ENCODE measurements around the gene MYO7A.

The MYO7A gene

GRCh38 chr11:77129842-77130756 lies 2.1 kb downstream of the MYO7A start:
- H3K27ac ChIP-seq, result no peak overlapping the region
- TF ChIP-seq, protein P1, sequence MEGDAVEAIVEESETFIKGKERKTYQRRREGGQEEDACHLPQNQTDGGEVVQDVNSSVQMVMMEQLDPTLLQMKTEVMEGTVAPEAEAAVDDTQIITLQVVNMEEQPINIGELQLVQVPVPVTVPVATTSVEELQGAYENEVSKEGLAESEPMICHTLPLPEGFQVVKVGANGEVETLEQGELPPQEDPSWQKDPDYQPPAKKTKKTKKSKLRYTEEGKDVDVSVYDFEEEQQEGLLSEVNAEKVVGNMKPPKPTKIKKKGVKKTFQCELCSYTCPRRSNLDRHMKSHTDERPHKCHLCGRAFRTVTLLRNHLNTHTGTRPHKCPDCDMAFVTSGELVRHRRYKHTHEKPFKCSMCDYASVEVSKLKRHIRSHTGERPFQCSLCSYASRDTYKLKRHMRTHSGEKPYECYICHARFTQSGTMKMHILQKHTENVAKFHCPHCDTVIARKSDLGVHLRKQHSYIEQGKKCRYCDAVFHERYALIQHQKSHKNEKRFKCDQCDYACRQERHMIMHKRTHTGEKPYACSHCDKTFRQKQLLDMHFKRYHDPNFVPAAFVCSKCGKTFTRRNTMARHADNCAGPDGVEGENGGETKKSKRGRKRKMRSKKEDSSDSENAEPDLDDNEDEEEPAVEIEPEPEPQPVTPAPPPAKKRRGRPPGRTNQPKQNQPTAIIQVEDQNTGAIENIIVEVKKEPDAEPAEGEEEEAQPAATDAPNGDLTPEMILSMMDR (IDR thresholded peaks at IDR 0.05), result no peak
- TF ChIP-seq ZFX (IDR thresholded peaks at IDR 0.05; ENCODE audit: borderline replicate concordance), result no peak

GRCh38 chr11:77130763-77131513 lies 2.9 kb downstream of the MYO7A start:
- TF ChIP-seq ZFX (IDR thresholded peaks at IDR 0.05; ENCODE audit: borderline replicate concordance), result no peak
- TF ChIP-seq, protein P1 (IDR thresholded peaks at IDR 0.05), result no peak
- H3K27ac ChIP-seq, result no peak overlapping the region

DNA sequence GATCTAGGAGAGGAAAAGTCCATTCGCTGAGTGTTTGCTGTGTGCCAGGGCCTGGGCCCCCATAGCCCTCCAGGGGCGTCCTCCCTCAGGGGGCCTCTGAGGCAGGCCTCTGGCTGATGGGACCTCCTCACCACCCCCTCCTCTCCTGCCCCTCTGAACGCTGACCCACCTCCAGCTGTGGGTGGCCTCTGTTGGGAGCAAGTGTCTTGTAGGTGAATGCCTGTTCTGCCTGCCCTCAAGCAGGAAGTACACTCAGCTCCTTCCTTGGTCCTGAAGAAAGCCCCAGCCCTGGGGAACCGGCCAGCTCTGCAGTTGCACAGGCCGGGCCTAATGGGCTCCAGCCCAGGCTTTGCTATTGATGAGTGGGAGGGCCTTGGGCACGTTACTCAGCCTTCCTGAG lies 3.5 kb downstream of the MYO7A start:
- TF ChIP-seq ZFX (IDR thresholded peaks at IDR 0.05; ENCODE audit: borderline replicate concordance), result no peak
- TF ChIP-seq, protein P1 (IDR thresholded peaks at IDR 0.05), result no peak
- H3K27ac ChIP-seq, result no peak overlapping the region

- no peak overlapping the region for H3K27ac ChIP-seq
- TF ChIP-seq, protein P1 (IDR thresholded peaks at IDR 0.05), result no peak
- TF ChIP-seq ZFX (IDR thresholded peaks at IDR 0.05; ENCODE audit: borderline replicate concordance), result no peak
These were observed 7.0 kb downstream of the MYO7A start for GRCh38 chr11:77135069-77135468.

- TF ChIP-seq, protein P1 (IDR thresholded peaks at IDR 0.05), result no peak
- no peak for TF ChIP-seq ZFX (IDR thresholded peaks at IDR 0.05; ENCODE audit: borderline replicate concordance)
- H3K27ac ChIP-seq, result no peak overlapping the region
These were observed 8.0 kb downstream of the MYO7A start for GRCh38 chr11:77136074-77136473.

DNA sequence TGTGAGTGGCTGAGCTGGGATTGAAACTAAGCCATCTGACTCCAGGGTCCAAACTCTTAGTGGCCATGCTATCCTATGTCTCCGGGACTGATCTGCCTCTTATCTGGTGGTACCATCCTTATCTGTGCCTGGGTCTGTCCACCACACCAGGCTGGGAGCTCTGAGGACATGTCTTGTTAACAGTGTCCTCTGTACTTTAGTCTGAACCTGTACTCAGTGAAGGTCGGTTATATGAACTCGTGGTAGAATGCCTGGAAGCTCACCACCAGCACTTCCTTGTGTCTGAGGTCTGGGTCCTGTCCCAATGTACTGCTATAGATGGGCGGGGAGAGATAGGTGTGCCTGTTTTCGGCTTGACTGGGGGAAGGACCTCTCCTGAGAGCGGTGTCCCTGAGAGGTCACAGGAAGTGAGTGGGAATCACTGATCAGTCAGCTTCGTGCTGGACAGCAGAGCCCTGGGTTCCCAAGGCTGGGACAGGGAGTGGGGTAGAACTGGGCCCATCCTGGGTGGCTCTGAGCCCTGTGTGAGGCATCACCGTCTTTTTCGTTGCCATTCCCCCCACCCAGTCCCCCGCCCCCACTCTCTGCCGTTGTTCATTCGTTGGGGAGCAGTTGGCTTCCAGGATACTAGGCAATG lies 8.9 kb downstream of the MYO7A start:
- TF ChIP-seq ZFX (IDR thresholded peaks at IDR 0.05; ENCODE audit: borderline replicate concordance), result no peak
- TF ChIP-seq, protein P1 (IDR thresholded peaks at IDR 0.05), result no peak

More for the DNA sequence above, 8.9 kb downstream of the MYO7A start:
- no peak overlapping the region for H3K27ac ChIP-seq
